Measurements from ENCODE around the gene C10orf105. TPM values are rescaled to one million over a fixed set of nuclear protein-coding genes. Genes with fewer than 3 reads are reported as not detected.

Gene C10orf105
- total and polyA plus RNA-seq, 4 experiments from 2014 or later, result 0.07 to 0.12 (median 0.09) TPM

- DNase-seq, result no peak
- H3K4me1 Mint-ChIP-seq, result no peaks in the 10 kb centered on the region
- Histone ChIP-seq H3K36me3 (ENCODE audit: insufficient read depth, low read length) (no peaks in the 10 kb centered on the region), H3K9me3 (ENCODE audit: control insufficient read depth in 1 of 2, low read length in 2 of 2) (no peaks in the 10 kb centered on the region), H3K4me1 (ENCODE audit: insufficient read depth, low read length) (no peaks in the 10 kb centered on the region), H3K27me3 (ENCODE audit: insufficient read depth, low read length) (no peaks in the 10 kb centered on the region), H3K27ac (ENCODE audit: low read depth, low read length) (no peak overlapping the region), H3K4me3 (ENCODE audit: low read length in 2 of 2) (no peak overlapping the region)
- H3K27ac Mint-ChIP-seq, result no peak overlapping the region
- H3K27me3 Mint-ChIP-seq, result peaks cover 0 to 3% of the 10 kb centered on the region in 2 donors
- POLR2A ChIA-PET (ENCODE audit: partially characterized antibody), result no interaction called here
- CTCF ChIA-PET (ENCODE audit: partially characterized antibody), result interaction anchor here (2.1 kb wide), 1 partner anchor 19 kb away, joined by 6 read pairs; no protein-coding TSS in a partner anchor
- H3K36me3 Mint-ChIP-seq, result no peaks in the 10 kb centered on the region
- no peak overlapping the region for H3K4me3 Mint-ChIP-seq
- intact Hi-C loops (cut with micrococcal nuclease), result no loop called here
- H3K9me3 Mint-ChIP-seq, result no peaks in the 10 kb centered on the region
Measured at GRCh38 chr10:71678057-71678805, 41.3 kb downstream of the C10orf105 start.

- no peak overlapping the region for H3K4me3 ChIP-seq (ENCODE audit: low read length in 2 of 2)
- CTCF ChIA-PET (ENCODE audit: partially characterized antibody), result interaction anchor here (2.1 kb wide), 1 partner anchor 20 kb away, joined by 6 read pairs; no protein-coding TSS in a partner anchor
- H3K4me1 ChIP-seq (ENCODE audit: insufficient read depth, low read length), result no peaks in the 10 kb centered on the region
- peak in 1 of 5 donors; percentile 0 for DNase-seq
- Mint-ChIP-seq H3K27ac (no peak overlapping the region), H3K4me3 (no peak overlapping the region), H3K27me3 (peaks cover 0 to 3% of the 10 kb centered on the region in 2 donors), H3K9me3 (no peaks in the 10 kb centered on the region), H3K36me3 (no peaks in the 10 kb centered on the region), H3K4me1 (no peaks in the 10 kb centered on the region)
- POLR2A ChIA-PET (ENCODE audit: partially characterized antibody), result no interaction called here
- no peaks in the 10 kb centered on the region for H3K9me3 ChIP-seq (ENCODE audit: control insufficient read depth in 1 of 2, low read length in 2 of 2)
- H3K27me3 ChIP-seq (ENCODE audit: insufficient read depth, low read length), result no peaks in the 10 kb centered on the region
- H3K36me3 ChIP-seq (ENCODE audit: insufficient read depth, low read length), result no peaks in the 10 kb centered on the region
- no peak overlapping the region for H3K27ac ChIP-seq (ENCODE audit: low read depth, low read length)
- intact Hi-C loops (cut with micrococcal nuclease), result no loop called here
Measured at GRCh38 chr10:71677261-71677660, 42.3 kb downstream of the C10orf105 start.

GRCh38 chr10:71675295-71675970 lies 44.1 kb downstream of the C10orf105 start:
- H3K27me3 Mint-ChIP-seq, result peaks cover 0 to 3% of the 10 kb centered on the region in 2 donors
- no peaks in the 10 kb centered on the region for H3K4me1 Mint-ChIP-seq
- Histone ChIP-seq H3K4me1 (ENCODE audit: insufficient read depth, low read length) (no peaks in the 10 kb centered on the region), H3K27me3 (ENCODE audit: insufficient read depth, low read length) (no peaks in the 10 kb centered on the region), H3K9me3 (ENCODE audit: control insufficient read depth in 1 of 2, low read length in 2 of 2) (no peaks in the 10 kb centered on the region), H3K4me3 (ENCODE audit: low read length in 2 of 2) (no peak overlapping the region), H3K27ac (ENCODE audit: low read depth, low read length) (no peak overlapping the region), H3K36me3 (ENCODE audit: insufficient read depth, low read length) (no peaks in the 10 kb centered on the region)
- no peak overlapping the region for H3K4me3 Mint-ChIP-seq
- ChIA-PET CTCF (ENCODE audit: partially characterized antibody) (interaction anchor here (1.2 kb wide), 1 partner anchor 33 kb away, joined by 3 read pairs; no protein-coding TSS in a partner anchor), POLR2A (ENCODE audit: partially characterized antibody) (no interaction called here)
- H3K27ac Mint-ChIP-seq, result no peak overlapping the region
- DNase-seq, result no peak
- no peaks in the 10 kb centered on the region for H3K9me3 Mint-ChIP-seq
- intact Hi-C loops (cut with micrococcal nuclease), result no loop called here
- no peaks in the 10 kb centered on the region for H3K36me3 Mint-ChIP-seq

GRCh38 chr10:71671994-71672946 lies 47.3 kb downstream of the C10orf105 start:
- CTCF ChIA-PET (ENCODE audit: partially characterized antibody), result interaction anchor here (1.1 to 1.6 kb wide), 2 partner anchors 34 to 36 kb away, joined by 3 to 4 read pairs; no protein-coding TSS in a partner anchor
- H3K27ac Mint-ChIP-seq, result peak overlapping the region in 1 of 7 donors; percentile 50
- no peak for DNase-seq
- H3K4me1 Mint-ChIP-seq, result peaks cover 0 to 4% (median 3%) of the 10 kb centered on the region in 4 donors
- H3K4me3 Mint-ChIP-seq, result no peak overlapping the region
- Histone ChIP-seq H3K27ac (ENCODE audit: low read depth, low read length) (no peak overlapping the region), H3K4me3 (ENCODE audit: low read length in 2 of 2) (no peak overlapping the region), H3K4me1 (ENCODE audit: insufficient read depth, low read length) (no peaks in the 10 kb centered on the region), H3K9me3 (ENCODE audit: control insufficient read depth in 1 of 2, low read length in 2 of 2) (no peaks in the 10 kb centered on the region), H3K36me3 (ENCODE audit: insufficient read depth, low read length) (no peaks in the 10 kb centered on the region), H3K27me3 (ENCODE audit: insufficient read depth, low read length) (no peaks in the 10 kb centered on the region)
- no peaks in the 10 kb centered on the region for H3K9me3 Mint-ChIP-seq
- intact Hi-C loops (cut with micrococcal nuclease), result no loop called here
- no peaks in the 10 kb centered on the region for H3K36me3 Mint-ChIP-seq
- POLR2A ChIA-PET (ENCODE audit: partially characterized antibody), result no interaction called here
- peaks cover 0 to 3% of the 10 kb centered on the region in 2 donors for H3K27me3 Mint-ChIP-seq

GRCh38 chr10:71667387-71667752 lies 52.2 kb downstream of the C10orf105 start:
- Histone ChIP-seq H3K27ac (ENCODE audit: low read depth, low read length) (no peak overlapping the region), H3K4me3 (ENCODE audit: low read length in 2 of 2) (no peak overlapping the region), H3K4me1 (ENCODE audit: insufficient read depth, low read length) (no peaks in the 10 kb centered on the region), H3K27me3 (ENCODE audit: insufficient read depth, low read length) (no peaks in the 10 kb centered on the region), H3K36me3 (ENCODE audit: insufficient read depth, low read length) (no peaks in the 10 kb centered on the region), H3K9me3 (ENCODE audit: control insufficient read depth in 1 of 2, low read length in 2 of 2) (no peaks in the 10 kb centered on the region)
- POLR2A ChIA-PET (ENCODE audit: partially characterized antibody), result no interaction called here
- intact Hi-C loops (cut with micrococcal nuclease), result no loop called here
- H3K27me3 Mint-ChIP-seq, result peaks cover 0 to 3% of the 10 kb centered on the region in 2 donors
- DNase-seq, result no peak
- H3K4me1 Mint-ChIP-seq, result peaks cover 1 to 18% (median 9%) of the 10 kb centered on the region in 4 donors
- H3K4me3 Mint-ChIP-seq, result peak overlapping the region in 1 of 8 donors; percentile 21
- H3K36me3 Mint-ChIP-seq, result no peaks in the 10 kb centered on the region
- no peaks in the 10 kb centered on the region for H3K9me3 Mint-ChIP-seq
- H3K27ac Mint-ChIP-seq, result peak overlapping the region in 4 of 7 donors; percentile 1 to 78 (median 36)
- CTCF ChIA-PET (ENCODE audit: partially characterized antibody), result no interaction called here

GRCh38 chr10:71666639-71667386 lies 52.8 kb downstream of the C10orf105 start:
- POLR2A ChIA-PET (ENCODE audit: partially characterized antibody), result no interaction called here
- H3K27ac ChIP-seq (ENCODE audit: low read depth, low read length), result no peak overlapping the region
- DNase-seq, result no peak
- H3K9me3 ChIP-seq (ENCODE audit: control insufficient read depth in 1 of 2, low read length in 2 of 2), result no peaks in the 10 kb centered on the region
- no peaks in the 10 kb centered on the region for H3K36me3 ChIP-seq (ENCODE audit: insufficient read depth, low read length)
- no peak overlapping the region for H3K4me3 ChIP-seq (ENCODE audit: low read length in 2 of 2)
- no peaks in the 10 kb centered on the region for H3K27me3 ChIP-seq (ENCODE audit: insufficient read depth, low read length)
- Mint-ChIP-seq H3K36me3 (no peaks in the 10 kb centered on the region), H3K9me3 (no peaks in the 10 kb centered on the region), H3K27me3 (peaks cover 0 to 6% of the 10 kb centered on the region in 2 donors), H3K27ac (peak overlapping the region in 4 of 7 donors; percentile 1 to 78 (median 48)), H3K4me1 (peaks cover 1 to 18% (median 9%) of the 10 kb centered on the region in 4 donors), H3K4me3 (no peak overlapping the region)
- CTCF ChIA-PET (ENCODE audit: partially characterized antibody), result no interaction called here
- intact Hi-C loops (cut with micrococcal nuclease), result no loop called here
- no peaks in the 10 kb centered on the region for H3K4me1 ChIP-seq (ENCODE audit: insufficient read depth, low read length)
